Stimulated activated CD4-positive, alpha-beta T cell treated with anti-CD3 and anti-CD28 coated beads, Interleukin-12 subunit alpha, Interleukin-12 subunit beta, amount 100 ng/mL, for 48 hours (primary cell): ENCODE data around the gene ZMIZ1.

ENCODE experiments used
- DNase-seq, 3 donors: peaks; one replicate each; pipeline ENCODE4 v3.0.0-alpha.2; 2020; ENCODE audit warnings: low read depth in 2 of 3, low spot score in 1 of 3

ZMIZ1 gene

GRCh38 chr10:79243181-79244067, 174.7 kb downstream of the ZMIZ1 start:
- DNase-seq, result peak in 2 of 3 donors; percentile 56 to 65

- no peak for DNase-seq
Observed at GRCh38 chr10:79244068-79244442, 175.3 kb downstream of the ZMIZ1 start.

GRCh38 chr10:79244841-79245504, 176.2 kb downstream of the ZMIZ1 start:
- DNase-seq, result no peak

GRCh38 chr10:79245539-79246208, 176.9 kb downstream of the ZMIZ1 start:
- DNase-seq, result no peak

- no peak for DNase-seq
Observed at GRCh38 chr10:79246209-79246581, 177.4 kb downstream of the ZMIZ1 start.

- DNase-seq, result no peak
Observed at GRCh38 chr10:79246606-79247275, 178.0 kb downstream of the ZMIZ1 start.

GRCh38 chr10:79247373-79248137, 178.8 kb downstream of the ZMIZ1 start:
- DNase-seq, result no peak

GRCh38 chr10:79248341-79249185, 179.8 kb downstream of the ZMIZ1 start:
- DNase-seq, result no peak

- no peak for DNase-seq
Observed at GRCh38 chr10:79249186-79250121, 180.7 kb downstream of the ZMIZ1 start.

- no peak for DNase-seq
Observed at GRCh38 chr10:79250259-79250658, 181.5 kb downstream of the ZMIZ1 start.

- no peak for DNase-seq
Observed at GRCh38 chr10:79252450-79252849, 183.7 kb downstream of the ZMIZ1 start.

GRCh38 chr10:79252971-79253370, 184.2 kb downstream of the ZMIZ1 start:
- DNase-seq, result no peak

- no peak for DNase-seq
Observed at GRCh38 chr10:79253704-79254103, 184.9 kb downstream of the ZMIZ1 start.

GRCh38 chr10:79254333-79255006, 185.7 kb downstream of the ZMIZ1 start:
- DNase-seq, result no peak

- no peak for DNase-seq
Observed at GRCh38 chr10:79255007-79255507, 186.3 kb downstream of the ZMIZ1 start.

GRCh38 chr10:79256264-79256806, 187.6 kb downstream of the ZMIZ1 start:
- no peak for DNase-seq

GRCh38 chr10:79258894-79259293, 190.1 kb downstream of the ZMIZ1 start:
- DNase-seq, result no peak

- no peak for DNase-seq
Observed at GRCh38 chr10:79259834-79260233, 191.1 kb downstream of the ZMIZ1 start.
